Stimulated activated CD8-positive, alpha-beta memory T cell treated with anti-CD3 and anti-CD28 coated beads, Interleukin-7, amount 100 ng/mL, for 1 hour (primary cell): ENCODE measurements around the gene LDLRAD4.

Source experiments
- DNase-seq, 2 donors: peaks; one replicate each; pipeline ENCODE4 v3.0.0-alpha.2; 2020; ENCODE audit warnings: low read depth in 2 of 2

The LDLRAD4 gene

DNA sequence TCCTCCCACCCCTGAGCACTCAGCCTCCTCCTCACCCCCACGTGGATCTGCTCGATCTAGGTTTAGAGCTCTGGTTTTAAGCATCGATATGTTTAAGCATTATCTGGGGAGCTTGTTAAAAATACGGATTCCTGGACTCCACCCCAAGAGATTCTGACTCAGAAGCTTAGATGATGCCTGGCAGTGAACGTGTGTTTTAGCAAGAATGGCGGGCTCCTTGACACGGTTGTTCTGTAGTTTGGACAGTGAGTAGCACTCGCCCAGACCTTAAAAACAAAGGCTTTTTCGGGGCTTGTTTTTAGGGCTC lies 47.3 kb downstream of the LDLRAD4 start:
- no peak for DNase-seq

- DNase-seq, result no peak
Observed at GRCh38 chr18:13266218-13267100, 47.9 kb downstream of the LDLRAD4 start.

- no peak for DNase-seq
Observed at GRCh38 chr18:13267431-13267873, 48.9 kb downstream of the LDLRAD4 start.

GRCh38 chr18:13268158-13269012 lies 49.8 kb downstream of the LDLRAD4 start:
- no peak for DNase-seq

GRCh38 chr18:13269013-13269280 lies 50.4 kb downstream of the LDLRAD4 start:
- DNase-seq, result no peak

- no peak for DNase-seq
Observed at GRCh38 chr18:13269521-13270011, 51.0 kb downstream of the LDLRAD4 start.

- DNase-seq, result no peak
Observed at GRCh38 chr18:13270279-13270855, 51.8 kb downstream of the LDLRAD4 start.

DNA sequence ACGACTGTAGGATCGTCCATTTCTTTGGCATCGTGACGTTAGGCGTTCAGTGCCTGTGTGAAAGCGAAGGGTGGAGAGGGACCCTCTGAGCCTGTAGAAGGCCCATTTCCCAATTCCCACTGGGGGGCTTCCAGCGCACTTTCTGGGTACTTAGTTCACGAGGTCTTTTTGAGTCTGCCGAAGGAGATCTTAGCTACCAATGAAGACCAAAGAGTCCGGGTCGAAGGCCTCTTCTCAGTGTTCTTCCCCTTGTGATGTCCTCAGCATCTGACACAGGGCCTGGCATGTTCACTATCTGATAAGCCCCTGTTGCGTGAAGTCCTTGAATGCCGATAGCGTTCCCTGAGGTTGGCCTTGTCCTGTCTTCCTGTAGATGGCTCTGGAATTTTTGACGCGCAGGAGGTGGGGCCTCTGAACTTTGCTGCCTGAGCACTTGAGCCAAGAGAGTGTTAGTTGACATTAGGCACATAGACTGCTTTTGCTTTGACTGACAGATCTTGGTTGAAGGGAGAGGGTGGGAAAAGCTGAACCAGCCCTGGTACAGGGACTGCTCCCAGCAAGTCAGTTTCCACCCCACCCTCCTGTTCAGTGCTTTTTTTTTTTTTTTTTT lies 52.8 kb downstream of the LDLRAD4 start:
- no peak for DNase-seq

DNA sequence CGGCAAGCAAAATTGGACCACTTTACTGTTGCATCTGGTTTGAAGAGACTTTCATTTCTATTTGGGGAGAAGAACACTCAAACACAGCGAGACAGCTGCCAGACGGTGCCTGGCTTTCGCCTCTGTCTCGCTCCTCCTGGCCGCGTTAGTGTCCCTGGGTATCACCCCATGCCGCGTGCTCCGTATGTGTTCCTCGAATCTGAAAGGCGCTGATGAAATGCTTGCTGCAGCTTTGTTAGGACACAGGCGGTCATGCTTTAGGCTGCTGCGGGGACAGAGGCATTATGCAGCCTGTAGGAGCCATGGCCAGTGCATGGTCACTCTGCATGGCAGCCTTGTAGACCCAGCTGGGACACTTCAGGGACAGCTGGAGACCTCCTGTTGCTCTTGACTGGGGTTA lies 53.9 kb downstream of the LDLRAD4 start:
- DNase-seq, result no peak

GRCh38 chr18:13273800-13274199 lies 55.2 kb downstream of the LDLRAD4 start:
- DNase-seq, result no peak

- DNase-seq, result no peak
Observed at GRCh38 chr18:13275075-13275474, 56.5 kb downstream of the LDLRAD4 start.

GRCh38 chr18:13276530-13277520 lies 58.3 kb downstream of the LDLRAD4 start:
- DNase-seq, result no peak

GRCh38 chr18:13278062-13278630 lies 59.6 kb downstream of the LDLRAD4 start:
- no peak for DNase-seq

- DNase-seq, result no peak
Observed at GRCh38 chr18:13279181-13280069, 60.9 kb downstream of the LDLRAD4 start.

- no peak for DNase-seq
Observed at GRCh38 chr18:13280070-13280795, 61.7 kb downstream of the LDLRAD4 start.

DNA sequence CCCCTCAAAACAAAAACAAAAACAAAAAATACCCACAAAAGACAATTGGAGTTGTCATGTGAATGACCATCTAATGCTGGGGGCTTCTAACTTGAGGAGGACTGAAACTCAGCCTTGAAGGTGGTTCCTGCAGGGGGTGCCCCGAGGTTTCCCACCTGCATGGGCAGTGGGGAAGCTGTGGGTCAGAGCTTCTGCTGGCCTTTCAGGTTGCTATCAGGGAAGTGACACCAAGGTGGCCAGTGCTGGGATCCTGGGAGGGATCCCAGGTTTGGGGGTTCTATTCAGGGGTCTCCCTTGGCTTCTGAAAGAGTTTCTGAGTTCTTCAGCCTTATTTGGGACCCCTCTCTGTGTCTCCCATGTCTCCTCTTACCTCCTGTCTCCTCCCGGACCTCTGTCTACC lies 62.8 kb downstream of the LDLRAD4 start:
- DNase-seq, result no peak

GRCh38 chr18:13283746-13284145 lies 65.2 kb downstream of the LDLRAD4 start:
- DNase-seq, result no peak

- no peak for DNase-seq
Observed at GRCh38 chr18:13284330-13285027, 65.9 kb downstream of the LDLRAD4 start.
